Stimulated activated effector memory CD8-positive, alpha-beta T cell treated with anti-CD3 and anti-CD28 coated beads, Interleukin-12 subunit alpha, Interleukin-12 subunit beta, amount 100 ng/mL, for 72 hours (primary cell): ENCODE results near the gene COBL.
A peak's percentile ranks its signal among the peaks of the same experiment; 100 is the strongest.
"Not testable (repeated sequence)": the region's sequence is repeated elsewhere in the genome, so short reads cannot be mapped to it uniquely, and the experiment has no call there.

Experiments
- ATAC-seq: fragments of 150-1000 bp; cut with Tn5 transposase; 2 replicates; pipeline ENCODE4 v1.10.0; 2021
- DNase-seq, 2 donors: peaks; one replicate each; pipeline ENCODE4 v3.0.0; 2021 to 2022; ENCODE audit warnings: low spot score in 2 of 2
- H3K27ac Mint-ChIP-seq: one replicate; pipeline ENCODE4 v1.8.0; 2022; ENCODE audit warnings: mild to moderate bottlenecking, mixed read lengths
- H3K36me3 Mint-ChIP-seq: one replicate; pipeline ENCODE4 v1.8.0; 2022; ENCODE audit warnings: mild to moderate bottlenecking, mixed read lengths
- H3K4me1 Mint-ChIP-seq: one replicate; pipeline ENCODE4 v1.8.0; 2022; ENCODE audit warnings: mixed read lengths
- H3K4me3 Mint-ChIP-seq: one replicate; pipeline ENCODE4 v1.8.0; 2022; ENCODE audit warnings: mild to moderate bottlenecking, mixed read lengths
- H3K9me3 Mint-ChIP-seq: one replicate; pipeline ENCODE4 v1.8.0; 2022; ENCODE audit warnings: mixed read lengths

Gene COBL

GRCh38 chr7:51213618-51214017, 103.0 kb downstream of the COBL start:
- no peak for DNase-seq
- ATAC-seq, result peak; percentile 43
- no peak overlapping the region for H3K27ac Mint-ChIP-seq
- no peaks in the 10 kb centered on the region for H3K9me3 Mint-ChIP-seq
- H3K4me1 Mint-ChIP-seq, result peaks cover 5% of the 10 kb centered on the region
- no peaks in the 10 kb centered on the region for H3K36me3 Mint-ChIP-seq
- H3K4me3 Mint-ChIP-seq, result no peak overlapping the region

- Mint-ChIP-seq H3K4me1 (peaks cover 5% of the 10 kb centered on the region), H3K9me3 (no peaks in the 10 kb centered on the region), H3K4me3 (no peak overlapping the region), H3K36me3 (no peaks in the 10 kb centered on the region), H3K27ac (no peak overlapping the region)
- no peak for ATAC-seq
- DNase-seq, result no peak
These were observed 105.8 kb downstream of the COBL start for GRCh38 chr7:51210766-51211165.

GRCh38 chr7:51209426-51209825, 107.2 kb downstream of the COBL start:
- no peak overlapping the region for H3K27ac Mint-ChIP-seq
- ATAC-seq (no peak), DNase-seq (no peak)
- peaks cover 5% of the 10 kb centered on the region for H3K4me1 Mint-ChIP-seq
- H3K9me3 Mint-ChIP-seq, result no peaks in the 10 kb centered on the region
- no peak overlapping the region for H3K4me3 Mint-ChIP-seq
- H3K36me3 Mint-ChIP-seq, result no peaks in the 10 kb centered on the region

GRCh38 chr7:51208125-51208524, 108.5 kb downstream of the COBL start:
- H3K9me3 Mint-ChIP-seq, H3K27ac Mint-ChIP-seq, H3K4me1 Mint-ChIP-seq, ATAC-seq, DNase-seq, H3K4me3 Mint-ChIP-seq, H3K36me3 Mint-ChIP-seq: not testable (repeated sequence)

- no peak for DNase-seq
- ATAC-seq, result no peak
- no peak overlapping the region for H3K27ac Mint-ChIP-seq
- H3K36me3 Mint-ChIP-seq, result no peaks in the 10 kb centered on the region
- no peak overlapping the region for H3K4me3 Mint-ChIP-seq
- H3K9me3 Mint-ChIP-seq, result peaks cover 2% of the 10 kb centered on the region
- H3K4me1 Mint-ChIP-seq, result no peaks in the 10 kb centered on the region
These were observed 118.0 kb downstream of the COBL start for GRCh38 chr7:51198654-51199053.

GRCh38 chr7:51190969-51191368, 125.6 kb downstream of the COBL start:
- H3K9me3 Mint-ChIP-seq, result no peaks in the 10 kb centered on the region
- H3K4me3 Mint-ChIP-seq, result no peak overlapping the region
- H3K36me3 Mint-ChIP-seq, result no peaks in the 10 kb centered on the region
- DNase-seq (no peak), ATAC-seq (no peak)
- H3K4me1 Mint-ChIP-seq, result no peaks in the 10 kb centered on the region
- H3K27ac Mint-ChIP-seq, result no peak overlapping the region

GRCh38 chr7:51189777-51190176, 126.8 kb downstream of the COBL start:
- Mint-ChIP-seq H3K36me3 (no peaks in the 10 kb centered on the region), H3K9me3 (no peaks in the 10 kb centered on the region), H3K27ac (no peak overlapping the region), H3K4me1 (no peaks in the 10 kb centered on the region), H3K4me3 (no peak overlapping the region)
- no peak for DNase-seq
- no peak for ATAC-seq

- no peaks in the 10 kb centered on the region for H3K4me1 Mint-ChIP-seq
- no peak for ATAC-seq
- no peaks in the 10 kb centered on the region for H3K36me3 Mint-ChIP-seq
- no peaks in the 10 kb centered on the region for H3K9me3 Mint-ChIP-seq
- no peak overlapping the region for H3K27ac Mint-ChIP-seq
- no peak overlapping the region for H3K4me3 Mint-ChIP-seq
- no peak for DNase-seq
These were observed 127.6 kb downstream of the COBL start for GRCh38 chr7:51188987-51189386.

GRCh38 chr7:51187941-51188340, 128.7 kb downstream of the COBL start:
- Mint-ChIP-seq H3K4me3 (no peak overlapping the region), H3K9me3 (no peaks in the 10 kb centered on the region), H3K4me1 (no peaks in the 10 kb centered on the region), H3K36me3 (no peaks in the 10 kb centered on the region), H3K27ac (no peak overlapping the region)
- DNase-seq (no peak), ATAC-seq (peak; percentile 35)

GRCh38 chr7:51186531-51186930, 130.1 kb downstream of the COBL start:
- Mint-ChIP-seq H3K9me3 (no peaks in the 10 kb centered on the region), H3K4me1 (no peaks in the 10 kb centered on the region), H3K27ac (no peak overlapping the region), H3K4me3 (no peak overlapping the region), H3K36me3 (no peaks in the 10 kb centered on the region)
- ATAC-seq, result no peak
- no peak for DNase-seq

- H3K4me3 Mint-ChIP-seq, result no peak overlapping the region
- H3K27ac Mint-ChIP-seq, result no peak overlapping the region
- no peaks in the 10 kb centered on the region for H3K9me3 Mint-ChIP-seq
- no peak for ATAC-seq
- no peaks in the 10 kb centered on the region for H3K36me3 Mint-ChIP-seq
- no peak for DNase-seq
- H3K4me1 Mint-ChIP-seq, result no peaks in the 10 kb centered on the region
These were observed 133.9 kb downstream of the COBL start for GRCh38 chr7:51182636-51183166.

GRCh38 chr7:51180092-51180491, 136.5 kb downstream of the COBL start:
- no peaks in the 10 kb centered on the region for H3K36me3 Mint-ChIP-seq
- ATAC-seq, result no peak

GRCh38 chr7:51175992-51176388, 140.6 kb downstream of the COBL start:
- no peak for ATAC-seq

More at GRCh38 chr7:51180092-51180491, 136.5 kb downstream of the COBL start:
- H3K9me3 Mint-ChIP-seq, result no peaks in the 10 kb centered on the region
- DNase-seq, result no peak
- no peaks in the 10 kb centered on the region for H3K4me1 Mint-ChIP-seq
- H3K4me3 Mint-ChIP-seq, result no peak overlapping the region
- H3K27ac Mint-ChIP-seq, result no peak overlapping the region

GRCh38 chr7:51175316-51175991, 141.2 kb downstream of the COBL start:
- H3K27ac Mint-ChIP-seq, result no peak overlapping the region
- DNase-seq, result no peak
- H3K9me3 Mint-ChIP-seq, result no peaks in the 10 kb centered on the region
- H3K4me3 Mint-ChIP-seq, result no peak overlapping the region
- no peak for ATAC-seq
- H3K36me3 Mint-ChIP-seq, result no peaks in the 10 kb centered on the region
- H3K4me1 Mint-ChIP-seq, result no peaks in the 10 kb centered on the region

More at GRCh38 chr7:51175992-51176388, 140.6 kb downstream of the COBL start:
- Mint-ChIP-seq H3K4me3 (no peak overlapping the region), H3K4me1 (no peaks in the 10 kb centered on the region), H3K27ac (no peak overlapping the region), H3K9me3 (no peaks in the 10 kb centered on the region), H3K36me3 (no peaks in the 10 kb centered on the region)
- no peak for DNase-seq

- H3K4me1 Mint-ChIP-seq, result no peaks in the 10 kb centered on the region
- DNase-seq (no peak), ATAC-seq (no peak)
- no peak overlapping the region for H3K4me3 Mint-ChIP-seq
- H3K27ac Mint-ChIP-seq, result no peak overlapping the region
- no peaks in the 10 kb centered on the region for H3K36me3 Mint-ChIP-seq
- H3K9me3 Mint-ChIP-seq, result no peaks in the 10 kb centered on the region
These were observed 151.3 kb downstream of the COBL start for GRCh38 chr7:51165337-51165736.

GRCh38 chr7:51162724-51163329, 153.8 kb downstream of the COBL start:
- no peak overlapping the region for H3K27ac Mint-ChIP-seq
- no peaks in the 10 kb centered on the region for H3K36me3 Mint-ChIP-seq
- H3K4me1 Mint-ChIP-seq, result no peaks in the 10 kb centered on the region
- ATAC-seq (peak; percentile 92), DNase-seq (peak; percentile 42 to 83)
- no peak overlapping the region for H3K4me3 Mint-ChIP-seq
- H3K9me3 Mint-ChIP-seq, result no peaks in the 10 kb centered on the region
